MCF 10A (cell line): Measurements from ENCODE around the gene FAXDC2. TPM values are rescaled to one million over a fixed set of nuclear protein-coding genes. Genes with fewer than 3 reads are reported as not detected.
A peak's percentile ranks its signal among the peaks of the same experiment; 100 is the strongest.

ENCODE experiments used
- BruUV-seq: library from RNA; stranded (reverse); fragments of 400-500 nt; replicated peaks from 2 replicates; lab custom pipeline; 2021; lab: Mats Ljungman, UMichigan
- CTCF ChIA-PET: fragments of 300-600 bp; sonication (Branson Sonifier 250); formaldehyde crosslinking; extraction: SDS; loops from one replicate; lab custom pipeline; 2021; ENCODE audit warnings: antibody characterized with exemption, inconsistent platforms; lab: Yijun Ruan, JAX
- POLR2A ChIA-PET: fragments of 300-600, 350-650 bp; sonication (Branson Sonifier 250); formaldehyde crosslinking; extraction: SDS; loops from one replicate; lab custom pipeline; 2020; ENCODE audit warnings: antibody characterized with exemption, inconsistent platforms; lab: Yijun Ruan, JAX
- DNase-seq: peaks from one replicate; pipeline ENCODE4 v3.0.0-alpha.2; 2018; ENCODE audit not compliant: unreplicated experiment
- H3K27ac Mint-ChIP-seq: one replicate; pipeline ENCODE4 v1.8.0; 2022; ENCODE audit warnings: mild to moderate bottlenecking, low read depth, mixed read lengths; ENCODE audit not compliant: unreplicated experiment
- H3K27me3 Mint-ChIP-seq: one replicate; pipeline ENCODE4 v1.8.0; 2022; ENCODE audit warnings: mixed read lengths; ENCODE audit not compliant: insufficient read depth, unreplicated experiment
- H3K36me3 Mint-ChIP-seq: one replicate; pipeline ENCODE4 v1.8.0; 2022; ENCODE audit warnings: mild to moderate bottlenecking, moderate library complexity, mixed read lengths; ENCODE audit not compliant: insufficient read depth, unreplicated experiment
- H3K4me1 Mint-ChIP-seq: one replicate; pipeline ENCODE4 v1.8.0; 2022; ENCODE audit warnings: mixed read lengths; ENCODE audit not compliant: insufficient read depth, unreplicated experiment
- H3K4me3 Mint-ChIP-seq: one replicate; pipeline ENCODE4 v1.8.0; 2022; ENCODE audit warnings: mild to moderate bottlenecking, moderate library complexity, mixed read lengths; ENCODE audit not compliant: unreplicated experiment
- H3K9me3 Mint-ChIP-seq: one replicate; pipeline ENCODE4 v1.8.0; 2022; ENCODE audit warnings: mixed read lengths; ENCODE audit not compliant: unreplicated experiment
- intact Hi-C: fragments of 100-400 bp; cut with micrococcal nuclease; formaldehyde crosslinking; loops from 2 replicates; pipeline ENCODE4 v1.14.1; 2022
- total RNA-seq: library from RNA; stranded (reverse); gene quantifications from 2 replicates; pipeline ENCODE4 v1.2.3, GENCODE V29; 2022
- TF ChIP-seq, protein P1 (sequence below): fragments of 200-600 bp; IDR thresholded peaks from one replicate; pipeline ENCODE4 v1.8.0; 2022; ENCODE audit warnings: antibody characterized with exemption, mild to moderate bottlenecking; ENCODE audit not compliant: unreplicated experiment

Gene FAXDC2
- total RNA-seq, 1 experiment from 2014 or later: 2.1 TPM

GRCh38 chr5:154858972-154859871 lies 8.8 kb upstream of the FAXDC2 start:
- peak overlapping the region; percentile 95 for H3K27ac Mint-ChIP-seq
- intact Hi-C loops: loop anchor here (2.0 kb wide), 3 partner anchors 28 to 208 kb away; partner anchors contain the start of gene LARP1
- peak; percentile 33 for DNase-seq
- peaks cover 42% of the 10 kb centered on the region for H3K4me1 Mint-ChIP-seq
- BruUV-seq: TSS peak; percentile 40
- H3K36me3 Mint-ChIP-seq: peaks cover 34% of the 10 kb centered on the region
- no peaks in the 10 kb centered on the region for H3K9me3 Mint-ChIP-seq
- POLR2A ChIA-PET: interaction anchor here (0.5 to 3.0 kb wide), 43 partner anchors 8 to 821 kb away, joined by 3 to 78 read pairs (median 4); partner anchors contain the start of genes FAM114A2, FAXDC2, GEMIN5 and MFAP3
- CTCF ChIA-PET: interaction anchor here (0.6 to 1.0 kb wide), 2 partner anchors 94 to 202 kb away, joined by 4 read pairs; no protein-coding TSS in a partner anchor
- TF ChIP-seq, protein P1, sequence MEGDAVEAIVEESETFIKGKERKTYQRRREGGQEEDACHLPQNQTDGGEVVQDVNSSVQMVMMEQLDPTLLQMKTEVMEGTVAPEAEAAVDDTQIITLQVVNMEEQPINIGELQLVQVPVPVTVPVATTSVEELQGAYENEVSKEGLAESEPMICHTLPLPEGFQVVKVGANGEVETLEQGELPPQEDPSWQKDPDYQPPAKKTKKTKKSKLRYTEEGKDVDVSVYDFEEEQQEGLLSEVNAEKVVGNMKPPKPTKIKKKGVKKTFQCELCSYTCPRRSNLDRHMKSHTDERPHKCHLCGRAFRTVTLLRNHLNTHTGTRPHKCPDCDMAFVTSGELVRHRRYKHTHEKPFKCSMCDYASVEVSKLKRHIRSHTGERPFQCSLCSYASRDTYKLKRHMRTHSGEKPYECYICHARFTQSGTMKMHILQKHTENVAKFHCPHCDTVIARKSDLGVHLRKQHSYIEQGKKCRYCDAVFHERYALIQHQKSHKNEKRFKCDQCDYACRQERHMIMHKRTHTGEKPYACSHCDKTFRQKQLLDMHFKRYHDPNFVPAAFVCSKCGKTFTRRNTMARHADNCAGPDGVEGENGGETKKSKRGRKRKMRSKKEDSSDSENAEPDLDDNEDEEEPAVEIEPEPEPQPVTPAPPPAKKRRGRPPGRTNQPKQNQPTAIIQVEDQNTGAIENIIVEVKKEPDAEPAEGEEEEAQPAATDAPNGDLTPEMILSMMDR: no peak
- peak overlapping the region; percentile 85 for H3K4me3 Mint-ChIP-seq
- H3K27me3 Mint-ChIP-seq: no peaks in the 10 kb centered on the region

- peak within 1 kb of the TSS; percentile 85 for H3K4me3 Mint-ChIP-seq
- POLR2A ChIA-PET: interaction anchor here (0.5 to 2.9 kb wide), 23 partner anchors 8 to 820 kb away, joined by 3 to 78 read pairs (median 4); partner anchors contain the start of genes FAM114A2, FAXDC2, GEMIN5 and MFAP3
- H3K27me3 Mint-ChIP-seq: no peaks in the 10 kb centered on the region
- H3K36me3 Mint-ChIP-seq: peaks cover 26% of the 10 kb centered on the region
- H3K4me1 Mint-ChIP-seq: peaks cover 42% of the 10 kb centered on the region
- no peaks in the 10 kb centered on the region for H3K9me3 Mint-ChIP-seq
- intact Hi-C loops: loop anchor here (2.0 kb wide), 3 partner anchors 28 to 208 kb away; partner anchors contain the start of gene LARP1
- TF ChIP-seq, protein P1: no peak
- DNase-seq: peak; percentile 99
- CTCF ChIA-PET: interaction anchor here (0.6 kb wide), 2 partner anchors 14 to 95 kb away, joined by 3 to 4 read pairs; no protein-coding TSS in a partner anchor
- BruUV-seq: no TSS peak
- H3K27ac Mint-ChIP-seq: peak within 1 kb of the TSS; percentile 95
Measured at GRCh38 chr5:154858297-154858971, 8.0 kb upstream of the FAXDC2 start, which contains the start of gene CNOT8. Gene CNOT8 (plus strand): TSS chr5:154858627. CDS start chr5:154863279, 4,652 bp downstream.

- no peaks in the 10 kb centered on the region for H3K9me3 Mint-ChIP-seq
- peak; percentile 99 for DNase-seq
- TF ChIP-seq, protein P1: no peak
- ChIA-PET POLR2A (interaction anchor here (0.6 to 2.9 kb wide), 28 partner anchors 8 to 819 kb away, joined by 3 to 78 read pairs (median 5); partner anchors contain the start of genes FAM114A2, FAXDC2, GEMIN5 and MFAP3), CTCF (interaction anchor here (0.6 to 1.9 kb wide), 8 partner anchors 13 to 208 kb away, joined by 3 to 7 read pairs (median 4); no protein-coding TSS in a partner anchor)
- no peaks in the 10 kb centered on the region for H3K27me3 Mint-ChIP-seq
- H3K27ac Mint-ChIP-seq: peak overlapping the region; percentile 95
- H3K4me3 Mint-ChIP-seq: peak overlapping the region; percentile 85
- H3K4me1 Mint-ChIP-seq: peaks cover 36% of the 10 kb centered on the region
- H3K36me3 Mint-ChIP-seq: peaks cover 19% of the 10 kb centered on the region
- intact Hi-C loops: loop anchor here (2.0 kb wide), 3 partner anchors 27 to 207 kb away; partner anchors contain the start of gene LARP1
- BruUV-seq: TSS peak; percentile 77
Measured at GRCh38 chr5:154857530-154858296, 7.3 kb upstream of the FAXDC2 start.
